GM20431 (cell line): ENCODE data around the gene BTBD16.

Source experiments
- in situ Hi-C: fragments of 300-500 bp; cut with MseI, MboI; formaldehyde crosslinking; loops from one replicate; pipeline ENCODE4 v1.15.0; 2020; ENCODE audit warnings: low sequenced_read_pairs; ENCODE audit not compliant: unreplicated experiment

BTBD16 gene

DNA sequence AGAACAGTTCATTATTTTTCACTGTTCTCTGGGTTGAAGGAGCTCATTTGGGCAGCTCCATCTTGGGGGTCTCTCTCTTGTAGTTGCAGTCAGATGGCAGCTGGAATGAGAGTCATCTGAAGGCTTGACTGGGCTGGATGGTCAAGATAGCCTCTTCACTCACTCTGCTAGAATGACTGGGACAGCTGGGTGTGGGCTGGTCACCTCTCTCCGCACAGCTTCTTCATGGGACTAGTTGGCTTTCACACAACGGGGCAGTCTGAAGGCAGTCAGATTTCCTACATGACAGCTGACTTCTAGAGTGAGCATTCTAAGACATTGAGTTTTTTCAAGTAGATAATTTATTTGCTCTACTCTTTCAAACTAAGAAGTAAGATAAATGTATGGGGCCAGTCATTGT lies 116.5 kb downstream of the BTBD16 start:
- in situ Hi-C loops = no loop called here
